GM19099 (cell line): ENCODE measurements around the gene MARK2.

ENCODE experiments used
- POLR2A ChIP-seq: IDR thresholded peaks from 3 replicates; pipeline ENCODE4 v1.6.1; 2011; ENCODE audit warnings: low read depth; ENCODE audit not compliant: insufficient read length; ENCODE audit errors: extremely low read depth

MARK2 gene

GRCh38 chr11:63937713-63938478 is 99.0 kb downstream of the MARK2 start:
- TF ChIP-seq POLR2A: no peak

- TF ChIP-seq POLR2A: peak; percentile 53
These were observed 99.8 kb downstream of the MARK2 start, which contains the start of gene NAA40 for GRCh38 chr11:63938479-63939396. NAA40 (plus strand) TSS chr11:63939002; CDS start chr11:63939097, 95 bp downstream.

DNA sequence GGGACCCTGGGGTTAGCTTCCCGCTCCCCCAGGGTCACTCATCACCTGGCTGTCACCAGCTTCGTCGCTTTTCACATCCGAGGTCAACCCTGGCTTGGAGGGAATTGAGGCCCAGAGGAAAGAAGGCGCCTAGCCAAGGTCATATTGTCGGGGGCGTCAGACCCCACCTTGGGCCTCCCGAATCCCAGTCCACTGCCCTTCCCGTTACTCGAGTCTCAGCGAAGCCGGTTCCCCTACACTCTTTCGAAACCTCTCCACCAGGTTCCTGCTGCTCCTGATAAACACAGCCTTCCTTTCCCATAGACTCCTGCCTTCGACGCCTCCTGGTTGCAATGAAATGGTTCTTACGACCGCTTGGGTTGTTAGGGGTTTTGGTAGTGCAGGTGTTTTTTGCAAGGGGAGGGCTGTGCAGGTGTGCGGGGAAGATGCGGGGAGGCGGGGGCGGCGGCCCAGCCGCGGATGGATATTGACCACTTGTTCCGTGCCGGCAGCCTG is 100.5 kb downstream of the MARK2 start:
- TF ChIP-seq POLR2A: peak; percentile 14

DNA sequence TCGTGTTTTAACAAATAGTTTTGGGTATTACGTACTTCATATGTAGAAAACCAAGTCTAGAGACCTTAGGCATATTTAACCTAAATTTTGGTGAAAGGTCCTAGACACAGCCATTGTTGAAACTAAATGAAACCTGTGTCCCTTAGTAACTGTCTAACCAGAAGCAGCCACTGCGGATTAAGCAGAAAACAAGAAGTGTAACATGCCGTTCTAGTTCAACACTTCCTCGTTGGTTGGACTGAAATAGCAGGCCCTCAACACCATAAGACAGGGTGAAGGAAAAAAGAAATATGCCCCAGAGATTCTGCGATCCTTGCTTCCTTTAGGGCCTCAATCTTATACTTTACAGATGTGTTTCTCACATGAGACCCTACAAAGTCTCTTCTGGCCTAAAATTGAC is 101.9 kb downstream of the MARK2 start:
- no peak for TF ChIP-seq POLR2A

DNA sequence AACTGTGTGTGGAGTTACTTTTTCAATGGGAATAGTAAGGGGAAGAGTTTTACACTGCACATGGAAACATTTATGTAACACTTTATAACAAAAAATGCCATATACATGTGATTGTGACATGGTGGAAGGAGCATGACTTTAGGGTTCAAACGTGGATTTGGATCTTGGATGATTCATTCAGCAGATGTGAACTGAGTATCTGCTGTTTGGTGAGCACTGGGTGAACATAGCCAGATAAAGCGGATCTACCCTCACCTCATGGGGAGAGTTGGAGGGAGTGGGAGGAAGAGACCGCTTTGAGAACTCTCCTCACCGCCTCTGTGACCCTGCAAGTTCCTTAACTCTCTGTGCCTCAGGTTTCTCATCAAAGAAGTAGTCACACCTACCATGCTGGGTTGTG is 103.0 kb downstream of the MARK2 start:
- no peak for TF ChIP-seq POLR2A

- no peak for TF ChIP-seq POLR2A
These were observed 103.9 kb downstream of the MARK2 start for GRCh38 chr11:63942803-63943202.

DNA sequence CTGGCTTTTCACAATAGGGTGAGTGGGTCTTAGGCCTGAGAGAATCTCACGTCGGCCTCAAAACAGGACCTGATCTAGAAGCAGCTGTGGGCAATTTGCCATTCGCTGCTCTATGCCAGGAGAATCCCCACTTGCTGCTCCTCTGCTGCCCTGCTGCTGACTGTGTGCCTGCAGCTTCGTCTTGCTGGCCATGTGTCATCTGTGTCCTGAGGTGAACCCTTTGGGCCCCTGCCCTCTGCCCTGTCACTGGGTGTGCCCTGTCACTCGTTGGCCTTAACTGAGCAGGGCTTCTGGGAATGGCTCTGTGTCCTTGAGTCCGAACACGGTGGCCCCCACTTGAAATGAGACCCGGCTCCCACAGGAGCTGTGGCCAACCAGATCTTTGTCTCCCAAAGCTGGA is 106.1 kb downstream of the MARK2 start:
- TF ChIP-seq POLR2A: no peak

DNA sequence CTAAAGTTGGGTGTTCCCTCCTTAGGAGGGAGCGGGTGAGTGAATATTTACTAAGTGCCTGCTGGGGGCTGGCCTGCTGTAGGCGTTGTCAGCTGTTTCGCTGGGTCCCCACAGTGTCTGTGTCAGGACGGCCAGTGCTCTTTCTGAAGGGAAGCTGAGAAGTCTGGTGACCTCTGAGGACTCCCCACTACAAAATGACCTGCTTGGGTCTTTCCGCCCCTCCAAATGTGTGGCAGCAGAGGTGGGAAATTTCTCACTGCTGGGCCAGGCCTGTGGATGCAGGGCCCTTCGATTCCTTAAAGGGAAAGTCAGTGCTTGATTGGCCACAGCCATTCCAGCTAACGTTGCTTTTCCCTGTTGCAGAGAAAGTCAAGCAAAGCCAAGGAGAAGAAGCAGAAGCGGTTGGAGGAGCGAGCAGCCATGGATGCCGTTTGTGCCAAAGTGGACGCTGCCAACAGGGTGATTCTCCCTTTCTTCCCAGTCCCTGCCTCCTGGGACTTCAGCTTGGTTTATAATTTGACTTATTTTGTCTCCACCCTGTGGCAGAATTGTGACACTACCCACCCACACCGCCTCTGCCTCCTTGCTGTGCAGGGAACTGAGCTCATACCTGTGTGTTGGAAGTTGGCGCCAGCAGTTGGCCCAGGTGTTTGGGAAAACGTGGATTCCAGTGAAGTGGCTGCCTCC is 106.7 kb downstream of the MARK2 start:
- TF ChIP-seq POLR2A: no peak

DNA sequence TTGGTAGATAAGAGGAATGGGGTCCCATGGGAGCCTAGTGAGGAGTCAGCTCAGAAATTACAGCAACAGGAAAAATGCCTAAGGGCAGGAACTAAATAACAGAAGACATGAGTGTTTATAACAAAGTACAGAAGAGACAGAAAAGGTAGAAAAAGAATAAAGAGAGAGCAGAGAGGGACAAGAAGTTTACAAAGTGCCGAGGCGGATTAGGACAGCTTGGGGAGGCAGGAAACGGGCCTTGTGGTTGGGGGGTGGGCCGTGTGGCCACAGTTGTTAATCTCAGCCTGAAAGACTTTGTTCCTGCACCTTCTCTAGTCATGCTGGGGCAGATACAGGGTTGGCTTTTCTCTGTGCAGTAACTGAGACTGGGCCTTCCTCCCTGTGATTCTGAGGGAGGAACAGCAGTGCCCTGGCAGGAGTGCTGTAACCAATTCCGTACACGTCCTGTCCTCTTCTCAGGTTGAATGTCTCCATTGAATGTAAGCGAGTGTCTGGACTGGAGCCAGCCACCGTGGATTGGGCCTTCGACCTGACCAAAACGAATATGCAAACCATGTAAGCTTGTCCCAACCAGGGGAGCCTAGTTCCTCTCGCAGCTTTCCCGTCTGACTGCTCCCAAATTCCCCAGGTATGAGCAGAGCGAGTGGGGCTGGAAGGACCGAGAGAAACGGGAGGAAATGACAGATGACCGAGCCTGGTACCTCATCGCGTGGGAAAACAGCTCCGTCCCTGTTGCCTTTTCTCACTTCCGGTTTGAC is 113.0 kb downstream of the MARK2 start:
- TF ChIP-seq POLR2A: no peak

GRCh38 chr11:63952570-63952969 is 113.7 kb downstream of the MARK2 start:
- no peak for TF ChIP-seq POLR2A

DNA sequence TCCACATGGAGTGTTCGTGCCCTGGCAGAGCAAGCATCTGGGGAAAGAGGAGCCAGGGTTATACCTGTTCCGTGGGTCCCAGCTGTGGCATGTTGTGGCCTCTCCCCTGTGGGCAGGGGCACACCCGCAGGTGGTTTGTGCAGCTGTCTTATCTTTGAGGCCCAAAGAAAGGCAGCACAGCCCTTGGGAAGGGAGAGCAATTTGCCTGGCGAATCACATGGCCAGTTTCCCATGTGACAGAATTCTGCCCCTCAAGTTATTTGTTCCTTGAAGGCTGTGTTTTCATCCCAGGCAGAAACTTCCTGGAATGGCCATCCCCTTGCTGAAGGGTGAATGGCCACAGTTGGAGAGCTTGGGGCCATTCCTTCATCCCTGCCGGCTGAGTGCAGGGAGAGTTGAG is 119.1 kb downstream of the MARK2 start:
- TF ChIP-seq POLR2A: no peak
